ENCODE results near the gene CA12. TPM values are rescaled to one million over a fixed set of nuclear protein-coding genes. Genes with fewer than 3 reads are reported as not detected.

The CA12 gene
- total RNA-seq, 3 donors from 2014 or later, result 11.7 to 64.5 (median 61.9) TPM

- H3K36me3 ChIP-seq, result no peaks in the 10 kb centered on the region
- intact Hi-C loops (cut with DNase I; ENCODE audit: low total_unique reads), result no loop called here
Measured at GRCh38 chr15:63388511-63388910, 6.9 kb upstream of the CA12 start.

GRCh38 chr15:63387748-63388493 is 6.3 kb upstream of the CA12 start:
- intact Hi-C loops (cut with DNase I; ENCODE audit: low total_unique reads), result no loop called here
- Histone ChIP-seq H3K27ac (peak overlapping the region; percentile 53 to 70), H3K27me3 (no peaks in the 10 kb centered on the region), H3K36me3 (no peaks in the 10 kb centered on the region), H3K9me3 (no peaks in the 10 kb centered on the region), H3K4me1 (no peaks in the 10 kb centered on the region), H3K4me3 (no peak overlapping the region)
- TF ChIP-seq POLR2AphosphoS5 (IDR thresholded peaks at IDR 0.05) (no peak), POLR2A (IDR thresholded peaks at IDR 0.05) (no peak), CTCF (IDR thresholded peaks at IDR 0.05) (no peak)
- DNase-seq (ENCODE audit: low spot score in 2 of 2), result no peak

More at GRCh38 chr15:63388511-63388910, 6.9 kb upstream of the CA12 start:
- Histone ChIP-seq H3K27me3 (no peaks in the 10 kb centered on the region), H3K9me3 (no peaks in the 10 kb centered on the region), H3K4me3 (no peak overlapping the region), H3K27ac (peak overlapping the region; percentile 53 to 70), H3K4me1 (no peaks in the 10 kb centered on the region)
- DNase-seq (ENCODE audit: low spot score in 2 of 2), result no peak
- TF ChIP-seq CTCF (IDR thresholded peaks at IDR 0.05) (no peak), POLR2AphosphoS5 (IDR thresholded peaks at IDR 0.05) (no peak), POLR2A (IDR thresholded peaks at IDR 0.05) (no peak)

GRCh38 chr15:63385911-63386531 is 4.4 kb upstream of the CA12 start:
- Histone ChIP-seq H3K4me1 (no peaks in the 10 kb centered on the region), H3K27me3 (no peaks in the 10 kb centered on the region), H3K36me3 (no peaks in the 10 kb centered on the region), H3K27ac (no peak overlapping the region), H3K4me3 (no peak overlapping the region), H3K9me3 (no peaks in the 10 kb centered on the region)
- DNase-seq (ENCODE audit: low spot score in 2 of 2), result no peak
- TF ChIP-seq CTCF (IDR thresholded peaks at IDR 0.05), result no peak
- TF ChIP-seq POLR2A (IDR thresholded peaks at IDR 0.05), result no peak
- TF ChIP-seq POLR2AphosphoS5 (IDR thresholded peaks at IDR 0.05), result no peak
- intact Hi-C loops (cut with DNase I; ENCODE audit: low total_unique reads), result no loop called here

- no peak for TF ChIP-seq CTCF (IDR thresholded peaks at IDR 0.05)
- TF ChIP-seq POLR2A (IDR thresholded peaks at IDR 0.05), result no peak
- no peak for TF ChIP-seq POLR2AphosphoS5 (IDR thresholded peaks at IDR 0.05)
- H3K36me3 ChIP-seq, result no peaks in the 10 kb centered on the region
Measured at GRCh38 chr15:63384906-63385305, 3.3 kb upstream of the CA12 start.

GRCh38 chr15:63382966-63383710 is 1.5 kb upstream of the CA12 start:
- intact Hi-C loops (cut with DNase I; ENCODE audit: low total_unique reads), result no loop called here
- no peaks in the 10 kb centered on the region for H3K36me3 ChIP-seq
- H3K9me3 ChIP-seq, result no peaks in the 10 kb centered on the region
- DNase-seq (ENCODE audit: low spot score in 2 of 2), result no peak
- TF ChIP-seq POLR2A (IDR thresholded peaks at IDR 0.05) (no peak), POLR2AphosphoS5 (IDR thresholded peaks at IDR 0.05) (no peak), CTCF (IDR thresholded peaks at IDR 0.05) (no peak)
- H3K27ac ChIP-seq, result no peak overlapping the region
- no peak overlapping the region for H3K4me3 ChIP-seq
- no peaks in the 10 kb centered on the region for H3K27me3 ChIP-seq
- H3K4me1 ChIP-seq, result no peaks in the 10 kb centered on the region

More at GRCh38 chr15:63384906-63385305, 3.3 kb upstream of the CA12 start:
- DNase-seq (ENCODE audit: low spot score in 2 of 2), result no peak
- Histone ChIP-seq H3K9me3 (no peaks in the 10 kb centered on the region), H3K27me3 (no peaks in the 10 kb centered on the region), H3K27ac (no peak overlapping the region), H3K4me3 (no peak overlapping the region), H3K4me1 (no peaks in the 10 kb centered on the region)
- intact Hi-C loops (cut with DNase I; ENCODE audit: low total_unique reads), result no loop called here
